Measurements from ENCODE around the gene ADPRS.
A peak's percentile ranks its signal among the peaks of the same experiment; 100 is the strongest.

The ADPRS gene

GRCh38 chr1:36088577-36089392 is at the start of gene ADPRS:
TSS of gene ADPRS (plus strand) at chr1:36088892. CDS start at chr1:36088905, 13 bp downstream.
- peak; percentile 86 for DNase-seq (ENCODE audit: low read depth)

DNA sequence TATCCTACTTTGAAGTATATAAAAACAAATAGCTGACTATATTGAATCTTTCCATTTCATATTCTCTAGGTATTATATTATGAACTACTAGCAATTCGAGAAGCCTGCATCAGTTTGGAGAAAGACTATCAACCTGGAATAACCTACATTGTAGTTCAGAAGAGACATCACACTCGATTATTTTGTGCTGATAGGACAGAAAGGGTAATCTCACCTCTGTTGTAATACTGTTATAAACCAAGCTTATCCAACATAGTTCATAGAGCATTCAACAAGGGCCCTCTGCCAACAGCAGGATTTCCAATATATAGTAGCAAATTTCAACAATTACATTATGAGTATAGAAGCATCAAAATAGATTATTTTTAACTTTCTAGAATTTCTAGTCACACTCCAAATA is 48.5 kb upstream of the ADPRS start:
- DNase-seq (ENCODE audit: low read depth), result no peak

DNA sequence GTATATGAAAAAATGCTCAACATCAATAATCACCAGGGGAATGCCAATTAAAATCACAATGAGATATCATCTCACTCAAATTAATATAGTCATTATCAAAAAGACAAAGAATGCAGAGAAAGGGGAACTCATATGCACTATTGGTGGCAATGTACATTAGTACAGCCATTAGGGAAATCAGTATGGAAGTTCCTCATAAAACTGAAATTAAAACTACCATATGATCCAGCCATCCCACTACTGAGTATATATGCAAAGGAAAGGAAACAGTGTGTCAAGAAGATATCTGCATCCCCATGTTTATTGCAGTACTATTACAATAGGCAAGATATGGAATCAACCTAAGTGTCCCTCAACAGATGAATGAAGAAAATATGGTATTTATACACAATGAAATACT is 36.9 kb upstream of the ADPRS start:
- no peak for DNase-seq (ENCODE audit: low read depth)

DNA sequence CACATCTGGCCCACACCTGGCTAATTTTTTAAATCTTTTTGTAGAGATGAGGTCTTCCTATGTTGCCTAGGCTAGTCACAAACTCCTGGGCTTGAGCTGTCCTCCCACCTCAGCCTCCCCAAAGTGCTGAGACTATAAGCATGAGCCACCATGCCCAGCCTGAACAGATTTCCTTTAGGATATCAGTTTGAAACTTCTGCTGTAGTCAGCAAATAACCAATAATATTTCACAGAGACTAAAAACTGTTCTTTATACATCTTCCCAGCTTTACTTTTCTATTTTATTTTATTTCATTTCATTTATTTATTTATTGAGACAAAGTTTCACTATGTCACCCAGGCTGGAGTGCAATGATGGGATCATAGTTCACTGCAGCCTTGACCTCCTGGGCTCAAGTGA is 34.7 kb upstream of the ADPRS start:
- no peak for DNase-seq (ENCODE audit: low read depth)

DNA sequence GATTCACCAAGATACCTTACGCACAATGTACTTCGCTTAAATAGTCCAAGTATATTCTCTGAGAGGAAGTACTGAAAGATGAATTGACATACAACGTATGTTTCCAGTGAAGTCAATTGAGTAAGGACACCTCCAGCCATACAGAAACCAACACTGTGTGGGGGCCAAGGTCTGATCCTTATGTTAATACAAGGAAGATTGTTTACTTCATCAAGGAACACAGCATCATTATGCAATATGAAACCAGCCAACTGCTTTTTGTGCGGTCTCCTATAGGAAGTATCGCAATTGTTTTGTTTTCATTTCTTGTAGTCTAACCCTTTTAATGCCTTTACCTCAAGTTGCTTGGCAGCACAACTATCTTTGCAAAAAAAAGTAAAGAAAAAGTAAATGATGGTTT is 33.0 kb upstream of the ADPRS start:
- no peak for DNase-seq (ENCODE audit: low read depth)

- no peak for DNase-seq (ENCODE audit: low read depth)
These were observed 26.4 kb upstream of the ADPRS start for GRCh38 chr1:36062315-36062714.

- DNase-seq (ENCODE audit: low read depth), result no peak
These were observed 20.8 kb upstream of the ADPRS start for GRCh38 chr1:36067871-36068270.

- no peak for DNase-seq (ENCODE audit: low read depth)
These were observed 19.8 kb upstream of the ADPRS start for GRCh38 chr1:36068866-36069265.

DNA sequence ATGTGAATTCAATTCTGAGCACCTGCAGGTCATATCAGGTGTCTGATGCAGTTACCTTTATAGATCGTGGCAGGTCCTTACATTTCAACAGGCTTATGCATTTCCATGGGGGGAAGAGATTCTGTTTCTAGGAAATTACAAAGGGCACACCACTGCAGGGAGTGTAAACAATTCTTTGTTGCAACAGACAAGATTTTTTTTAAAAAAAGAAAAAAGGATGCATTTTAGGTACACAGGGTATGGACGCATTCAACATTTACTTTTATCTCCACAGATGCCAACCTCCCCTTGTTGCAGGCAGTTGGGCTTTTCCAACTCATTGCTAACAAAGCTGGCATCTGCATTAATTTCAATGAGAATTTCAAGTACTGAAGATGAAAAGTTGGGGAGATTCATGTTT is 18.3 kb upstream of the ADPRS start:
- DNase-seq (ENCODE audit: low read depth), result no peak

GRCh38 chr1:36076979-36077573 is 11.6 kb upstream of the ADPRS start:
- DNase-seq (ENCODE audit: low read depth), result no peak

- no peak for DNase-seq (ENCODE audit: low read depth)
These were observed 8.5 kb upstream of the ADPRS start for GRCh38 chr1:36080236-36080635.

GRCh38 chr1:36080801-36081200 is 7.9 kb upstream of the ADPRS start:
- no peak for DNase-seq (ENCODE audit: low read depth)

- DNase-seq (ENCODE audit: low read depth), result no peak
These were observed 6.7 kb upstream of the ADPRS start for GRCh38 chr1:36081926-36082485.

GRCh38 chr1:36083219-36083618 is 5.5 kb upstream of the ADPRS start:
- no peak for DNase-seq (ENCODE audit: low read depth)

GRCh38 chr1:36083635-36084496 is 4.8 kb upstream of the ADPRS start, which contains the start of gene TEKT2:
TSS of gene TEKT2 (plus strand) at chr1:36084094. CDS start at chr1:36084922, 828 bp downstream.
- no peak for DNase-seq (ENCODE audit: low read depth)

DNA sequence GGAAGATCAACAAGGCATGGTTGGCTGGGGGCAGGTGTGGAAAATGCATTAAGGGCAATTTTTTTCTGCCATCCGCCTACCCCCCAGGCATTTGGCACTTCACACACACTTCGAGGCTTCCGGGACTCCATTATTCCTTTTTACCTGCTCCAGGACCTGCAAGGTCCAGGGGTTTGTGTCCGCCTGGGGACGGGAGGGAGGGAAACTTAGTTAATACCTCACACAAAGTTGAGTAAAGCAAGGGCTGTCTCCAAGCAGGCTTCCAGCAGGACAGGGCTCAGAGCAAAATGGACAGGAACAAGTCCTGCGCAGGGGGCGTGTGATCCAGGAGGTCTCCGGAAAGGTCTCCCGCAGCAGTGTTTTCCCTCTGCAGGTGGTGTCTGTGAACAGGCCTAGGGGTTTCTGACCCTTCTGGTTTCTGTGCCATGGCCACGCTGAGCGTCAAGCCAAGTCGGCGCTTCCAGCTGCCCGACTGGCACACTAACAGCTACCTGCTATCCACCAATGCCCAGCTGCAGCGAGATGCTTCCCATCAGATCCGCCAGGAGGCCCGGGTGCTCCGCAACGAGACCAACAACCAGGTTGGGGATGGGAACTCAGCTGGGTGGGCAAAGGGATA is 4.1 kb upstream of the ADPRS start:
- no peak for DNase-seq (ENCODE audit: low read depth)

GRCh38 chr1:36085126-36085525 is 3.6 kb upstream of the ADPRS start:
- DNase-seq (ENCODE audit: low read depth), result no peak

DNA sequence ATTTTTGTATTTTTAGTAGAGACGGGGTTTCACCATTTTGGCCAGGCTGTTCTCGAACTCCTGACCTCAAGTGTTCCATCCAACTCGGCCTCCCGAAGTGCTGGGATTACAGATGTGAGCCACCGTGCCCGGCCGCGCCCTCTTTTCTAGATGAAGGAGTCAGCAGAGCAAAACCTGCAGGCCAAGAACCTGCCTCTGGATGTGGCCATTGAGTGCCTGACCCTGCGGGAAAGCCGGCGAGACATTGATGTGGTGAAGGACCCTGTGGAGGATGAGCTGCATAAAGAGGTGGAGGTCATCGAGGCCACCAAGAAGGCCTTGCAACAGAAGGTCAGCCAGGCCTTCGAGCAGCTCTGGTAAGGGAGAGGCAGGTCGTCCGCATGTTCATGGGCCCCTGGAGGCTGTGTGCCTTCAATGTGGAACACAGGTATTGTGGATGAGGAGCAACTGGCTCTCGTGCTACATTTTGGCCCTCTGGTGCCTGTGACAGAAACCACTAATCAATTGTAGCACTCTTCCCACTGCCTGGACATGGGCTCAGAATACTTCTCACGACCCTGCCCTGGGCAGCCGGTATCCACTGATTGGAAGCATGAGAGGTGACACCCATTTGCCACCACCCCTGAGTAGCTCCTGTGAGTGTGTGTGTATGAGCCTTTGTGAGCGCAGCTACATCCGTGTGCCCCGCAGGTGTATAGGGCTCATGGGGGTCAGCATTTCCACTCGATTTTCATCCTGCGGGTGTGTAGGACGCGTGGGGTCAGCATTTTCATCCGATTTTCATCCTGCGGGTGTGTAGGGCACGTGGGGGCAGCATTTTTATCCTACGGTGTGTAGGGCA is 2.8 kb upstream of the ADPRS start:
- DNase-seq (ENCODE audit: low read depth), result no peak

- no peak for DNase-seq (ENCODE audit: low read depth)
These were observed 2.0 kb upstream of the ADPRS start for GRCh38 chr1:36086529-36087232.
